SK-N-SH (cell line): ENCODE measurements around the gene RAPGEF2. TPM values are rescaled to one million over a fixed set of nuclear protein-coding genes. Genes with fewer than 3 reads are reported as not detected.

Experiments used
- CTCF ChIA-PET: fragments of 300-600, 350-600 bp; formaldehyde crosslinking; extraction: SDS; loops from one replicate; lab custom pipeline; 2021; lab: Yijun Ruan, JAX
- POLR2A ChIA-PET: fragments of 350-600 bp; sonication (Branson Sonifier 250); formaldehyde crosslinking; extraction: SDS; loops from one replicate; lab custom pipeline; 2020; ENCODE audit warnings: antibody characterized with exemption, inconsistent platforms; lab: Yijun Ruan, JAX
- DNase-seq: peaks from one replicate; pipeline ENCODE4 v3.0.0; 2012
- H2AFZ ChIP-seq: fragments of 200-600 bp; sonication (generic); 2 replicates; pipeline ENCODE4 v1.8.1; 2016; ENCODE audit warnings: antibody characterized with exemption, mild to moderate bottlenecking, low read depth
- H3F3A ChIP-seq: fragments of 200-600 bp; sonication (generic); replicated peaks from 2 replicates; pipeline ENCODE3; 2016; ENCODE audit warnings: antibody characterized with exemption, mild to moderate bottlenecking; ENCODE audit not compliant: insufficient read depth
- H3K27ac ChIP-seq, 2 experiments: fragments of 200-500 bp in 1 of 2; fragments of 200-600 bp in 1 of 2; sonication (Bioruptor generic) in 1 of 2; sonication (generic), shearing (Covaris generic) in 1 of 2; 2 replicates each; pipeline versions ENCODE4 v1.5.1 to v1.6.1; 2014 to 2016; ENCODE audit warnings: low read depth in 2 of 2, inconsistent platforms in 1 of 2, low read length in 1 of 2, mild to moderate bottlenecking in 1 of 2, mixed read lengths in 1 of 2
- H3K27me3 ChIP-seq: fragments of 200-600 bp; sonication (generic), shearing (Covaris generic); 2 replicates; pipeline ENCODE4 v1.6.1; 2016; ENCODE audit warnings: mixed run types; ENCODE audit not compliant: insufficient read depth
- H3K36me3 ChIP-seq, 2 experiments: fragments of 200-500 bp in 1 of 2; fragments of 200-600 bp in 1 of 2; sonication (Bioruptor generic) in 1 of 2; sonication (generic) in 1 of 2; replicated peaks in 1 of 2; 2 replicates each; pipeline versions ENCODE3 to v1.5.1; 2014 to 2016; ENCODE audit warnings: low read length in 1 of 2, mild to moderate bottlenecking in 1 of 2; ENCODE audit not compliant: insufficient read depth in 2 of 2, control insufficient read depth in 1 of 2
- H3K4me1 ChIP-seq, 2 experiments: fragments of 200-500 bp in 1 of 2; fragments of 200-600 bp in 1 of 2; sonication (Bioruptor generic) in 1 of 2; sonication (generic), shearing (Covaris generic) in 1 of 2; 2 replicates each; pipeline versions ENCODE4 v1.5.1 to v1.6.1; 2014 to 2016; ENCODE audit warnings: low read depth in 1 of 2, low read length in 1 of 2, mixed run types in 1 of 2; ENCODE audit not compliant: insufficient read depth in 2 of 2, control insufficient read depth in 1 of 2
- H3K4me2 ChIP-seq: fragments of 200-600 bp; sonication (generic), shearing (Covaris generic); 2 replicates; pipeline ENCODE4 v1.6.1; 2017; ENCODE audit warnings: mixed run types
- H3K4me3 ChIP-seq, 2 experiments: fragments of 200-500 bp in 1 of 2; fragments of 200-600 bp in 1 of 2; sonication (Bioruptor generic) in 1 of 2; sonication (generic), shearing (Covaris generic) in 1 of 2; 2 replicates each; pipeline versions ENCODE4 v1.5.1 to v1.8.1; 2014 to 2016; ENCODE audit warnings: low read depth in 2 of 2, inconsistent platforms in 1 of 2, low read length in 1 of 2, mild to moderate bottlenecking in 1 of 2, mixed read lengths in 1 of 2, moderate library complexity in 1 of 2
- H3K79me2 ChIP-seq: fragments of 200-600 bp; sonication (generic); 2 replicates; pipeline ENCODE4 v1.8.1; 2017; ENCODE audit warnings: mild to moderate bottlenecking; ENCODE audit not compliant: insufficient read depth
- H3K9ac ChIP-seq: fragments of 200-600 bp; sonication (generic); 2 replicates; pipeline ENCODE4 v1.6.1; 2017; ENCODE audit warnings: mixed run types
- H3K9me2 ChIP-seq: fragments of 200-600 bp; sonication (generic); 2 replicates; pipeline ENCODE4 v1.6.1; 2017; ENCODE audit warnings: mixed run types
- H3K9me3 ChIP-seq: fragments of 200-600 bp; sonication (generic); 2 replicates; pipeline ENCODE4 v1.6.1; 2017; ENCODE audit warnings: mixed run types, mild to moderate bottlenecking, moderate library complexity
- H4K20me1 ChIP-seq: fragments of 200-600 bp; sonication (generic); 2 replicates; pipeline ENCODE4 v1.6.1; 2017; ENCODE audit warnings: mild to moderate bottlenecking, mixed run types; ENCODE audit not compliant: insufficient read depth
- GATA2 ChIP-seq: sonication (generic); formaldehyde crosslinking; IDR thresholded peaks from 2 replicates; pipeline ENCODE4 v1.5.0; 2020; ENCODE audit warnings: mild to moderate bottlenecking, missing genetic modification reagents
- MEF2A ChIP-seq: IDR thresholded peaks from 2 replicates; pipeline ENCODE4 v1.4.0; 2012; ENCODE audit warnings: low read depth, borderline replicate concordance
- NFIC ChIP-seq: IDR thresholded peaks from 2 replicates; pipeline ENCODE4 v1.4.0; 2012; ENCODE audit warnings: borderline replicate concordance
- NRF1 ChIP-seq: IDR thresholded peaks from 2 replicates; pipeline ENCODE4 v1.6.1; 2012; ENCODE audit warnings: low read depth, mild to moderate bottlenecking, low read length
- POLR2AphosphoS5 ChIP-seq: IDR thresholded peaks from 2 replicates; pipeline ENCODE4 v1.6.1; 2012; ENCODE audit warnings: low read depth, low read length
- RXRA ChIP-seq: IDR thresholded peaks from 2 replicates; pipeline ENCODE4 v1.4.0; 2012; ENCODE audit warnings: low read depth, mild to moderate bottlenecking, borderline replicate concordance
- TAF1 ChIP-seq: IDR thresholded peaks from 2 replicates; pipeline ENCODE4 v1.6.1; 2012; ENCODE audit warnings: low read depth, mild to moderate bottlenecking, low read length, moderate library complexity, borderline replicate concordance
- YY1 ChIP-seq: IDR thresholded peaks from 2 replicates; pipeline ENCODE4 v1.4.0; 2012; ENCODE audit warnings: low read depth, mild to moderate bottlenecking
- WGBS: methylation state at CpG from one replicate; pipeline ENCODE4 v1.1.6; 2017; ENCODE audit warnings: low lambda C conversion rate; 5-methylcytosine and 5-hydroxymethylcytosine counted together
- polyA plus RNA-seq, 3 experiments: library from polyadenylated mRNA; depleted of rRNA; stranded (reverse); fragments of >200 nt; gene quantifications; 2 replicates each; pipeline ENCODE4 v1.2.3, GENCODE V29; 2012
- TF ChIP-seq, protein P1 (sequence below): IDR thresholded peaks from 2 replicates; pipeline ENCODE4; 2012
- TF ChIP-seq, protein P2 (sequence below): IDR thresholded peaks from 2 replicates; pipeline ENCODE4 v1.4.0; 2012; ENCODE audit warnings: low read depth, borderline replicate concordance

The RAPGEF2 gene
- polyA plus RNA-seq, 1 of the 3 experiments (the other 2 are of a cell fraction): 19.2 TPM

DNA sequence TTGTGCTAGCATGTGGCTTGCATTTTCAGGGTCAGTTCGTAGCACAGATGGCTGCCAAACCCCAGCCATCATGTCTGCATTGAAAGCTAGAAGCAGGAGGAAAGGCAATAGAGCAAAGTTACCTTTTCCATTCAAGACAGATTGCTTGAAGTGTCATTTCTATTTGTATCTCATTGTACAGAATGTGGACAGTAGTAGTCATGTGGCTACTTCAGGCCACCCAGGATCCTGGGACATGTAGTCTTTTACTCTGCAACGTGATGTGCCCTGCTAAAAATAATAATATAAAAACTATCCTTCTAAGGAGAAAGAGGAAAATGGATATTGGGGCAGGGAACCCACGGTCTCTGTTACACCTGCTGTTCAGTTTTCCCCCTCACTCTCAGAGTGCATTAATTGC is 118.4 kb downstream of the RAPGEF2 start:
- Histone ChIP-seq H3K27ac (no peak overlapping the region), H3K4me2 (no peak overlapping the region), H3K9ac (no peak overlapping the region), H2AFZ (no peak overlapping the region), H3K4me3 (no peak overlapping the region), H3K27me3 (no peaks in the 10 kb centered on the region), H3F3A (no peaks in the 10 kb centered on the region), H3K4me1 (no peaks in the 10 kb centered on the region), H3K79me2 (peaks cover 75% of the 10 kb centered on the region), H4K20me1 (peaks cover 3% of the 10 kb centered on the region; the same call in 1 of the 2 replicates), H3K36me3 (no peaks in the 10 kb centered on the region), H3K9me3 (no peaks in the 10 kb centered on the region), H3K9me2 (no peaks in the 10 kb centered on the region)
- POLR2A ChIA-PET: no interaction called here
- DNase-seq: no peak
- WGBS: 98% methylated on average over 3 of the region's 3 CpGs
- TF ChIP-seq RXRA: no peak
- no peak for TF ChIP-seq TAF1
- TF ChIP-seq, protein P1, sequence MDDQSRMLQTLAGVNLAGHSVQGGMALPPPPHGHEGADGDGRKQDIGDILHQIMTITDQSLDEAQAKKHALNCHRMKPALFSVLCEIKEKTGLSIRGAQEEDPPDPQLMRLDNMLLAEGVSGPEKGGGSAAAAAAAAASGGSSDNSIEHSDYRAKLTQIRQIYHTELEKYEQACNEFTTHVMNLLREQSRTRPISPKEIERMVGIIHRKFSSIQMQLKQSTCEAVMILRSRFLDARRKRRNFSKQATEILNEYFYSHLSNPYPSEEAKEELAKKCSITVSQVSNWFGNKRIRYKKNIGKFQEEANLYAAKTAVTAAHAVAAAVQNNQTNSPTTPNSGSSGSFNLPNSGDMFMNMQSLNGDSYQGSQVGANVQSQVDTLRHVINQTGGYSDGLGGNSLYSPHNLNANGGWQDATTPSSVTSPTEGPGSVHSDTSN: no peak
- no peak for TF ChIP-seq POLR2AphosphoS5
- no peak for TF ChIP-seq YY1
- no peak for TF ChIP-seq NRF1
- TF ChIP-seq, protein P2, sequence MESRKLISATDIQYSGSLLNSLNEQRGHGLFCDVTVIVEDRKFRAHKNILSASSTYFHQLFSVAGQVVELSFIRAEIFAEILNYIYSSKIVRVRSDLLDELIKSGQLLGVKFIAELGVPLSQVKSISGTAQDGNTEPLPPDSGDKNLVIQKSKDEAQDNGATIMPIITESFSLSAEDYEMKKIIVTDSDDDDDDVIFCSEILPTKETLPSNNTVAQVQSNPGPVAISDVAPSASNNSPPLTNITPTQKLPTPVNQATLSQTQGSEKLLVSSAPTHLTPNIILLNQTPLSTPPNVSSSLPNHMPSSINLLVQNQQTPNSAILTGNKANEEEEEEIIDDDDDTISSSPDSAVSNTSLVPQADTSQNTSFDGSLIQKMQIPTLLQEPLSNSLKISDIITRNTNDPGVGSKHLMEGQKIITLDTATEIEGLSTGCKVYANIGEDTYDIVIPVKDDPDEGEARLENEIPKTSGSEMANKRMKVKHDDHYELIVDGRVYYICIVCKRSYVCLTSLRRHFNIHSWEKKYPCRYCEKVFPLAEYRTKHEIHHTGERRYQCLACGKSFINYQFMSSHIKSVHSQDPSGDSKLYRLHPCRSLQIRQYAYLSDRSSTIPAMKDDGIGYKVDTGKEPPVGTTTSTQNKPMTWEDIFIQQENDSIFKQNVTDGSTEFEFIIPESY: no peak
- no peak for TF ChIP-seq GATA2
- no peak for TF ChIP-seq MEF2A
- no peak for TF ChIP-seq NFIC
- CTCF ChIA-PET: interaction anchor here (1.2 kb wide), 1 partner anchor 18 kb away, joined by 3 read pairs; no protein-coding TSS in a partner anchor

DNA sequence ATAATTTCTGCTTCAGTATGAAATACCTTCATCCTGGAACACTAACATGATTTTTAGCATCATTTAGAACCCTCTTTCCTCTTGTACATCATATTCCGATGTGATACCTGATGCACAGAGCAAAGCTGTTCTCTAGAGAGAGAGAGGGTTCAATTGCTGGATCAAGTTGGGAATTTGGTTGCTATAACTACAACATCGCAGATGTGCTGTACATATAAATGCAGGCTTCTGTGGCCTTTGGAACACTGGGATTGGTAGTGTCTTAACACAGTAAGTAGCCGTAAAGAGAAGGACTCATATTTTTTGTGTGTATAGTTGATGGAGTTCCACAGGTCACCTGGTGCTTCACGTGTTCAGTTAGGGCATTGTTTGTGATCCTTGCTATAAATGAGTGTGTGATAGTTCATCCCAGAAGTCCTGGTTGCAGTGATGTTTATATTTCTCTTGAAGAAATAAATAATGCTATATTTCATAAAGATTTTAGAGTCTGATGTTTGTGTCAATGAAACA is 119.2 kb downstream of the RAPGEF2 start:
- H3K27ac ChIP-seq: no peak overlapping the region
- H3K4me3 ChIP-seq: no peak overlapping the region
- TF ChIP-seq, protein P1: no peak
- no peak for TF ChIP-seq MEF2A
- WGBS: 94% methylated on average over 4 of the region's 4 CpGs
- POLR2A ChIA-PET: no interaction called here
- no peaks in the 10 kb centered on the region for H3K9me3 ChIP-seq
- CTCF ChIA-PET: interaction anchor here (1.2 kb wide), 1 partner anchor 19 kb away, joined by 3 read pairs; no protein-coding TSS in a partner anchor
- H3K36me3 ChIP-seq: no peaks in the 10 kb centered on the region
- no peaks in the 10 kb centered on the region for H3K9me2 ChIP-seq
- H3K4me1 ChIP-seq: no peaks in the 10 kb centered on the region; a peak in 1 of 4 replicates
- peaks cover 3% of the 10 kb centered on the region; the same call in 1 of the 2 replicates for H4K20me1 ChIP-seq
- H3K9ac ChIP-seq: no peak overlapping the region
- no peaks in the 10 kb centered on the region for H3K27me3 ChIP-seq
- H3F3A ChIP-seq: no peaks in the 10 kb centered on the region
- no peak overlapping the region for H3K4me2 ChIP-seq
- H3K79me2 ChIP-seq: peaks cover 79% of the 10 kb centered on the region
- DNase-seq: no peak
- H2AFZ ChIP-seq: no peak overlapping the region
